ENCODE data around the gene TRMT10C. TPM values are rescaled to one million over a fixed set of nuclear protein-coding genes. Genes with fewer than 3 reads are reported as not detected.

The TRMT10C gene
- 30.4 to 32.8 TPM (median 32.4 TPM) in 5 replicates for total RNA-seq (2022; extraction: Qiagen RNA extraction)

GRCh38 chr3:101561630-101562328 lies at the start of gene TRMT10C:
TSS of gene TRMT10C (plus strand) at chr3:101561868. CDS start at chr3:101564782, 2,914 bp downstream.

GRCh38 chr3:101512646-101513418 lies 48.8 kb upstream of the TRMT10C start, which contains the start of gene SENP7:
TSS of gene SENP7 (minus strand) at chr3:101513212. CDS start at chr3:101513130, 82 bp downstream.

DNA sequence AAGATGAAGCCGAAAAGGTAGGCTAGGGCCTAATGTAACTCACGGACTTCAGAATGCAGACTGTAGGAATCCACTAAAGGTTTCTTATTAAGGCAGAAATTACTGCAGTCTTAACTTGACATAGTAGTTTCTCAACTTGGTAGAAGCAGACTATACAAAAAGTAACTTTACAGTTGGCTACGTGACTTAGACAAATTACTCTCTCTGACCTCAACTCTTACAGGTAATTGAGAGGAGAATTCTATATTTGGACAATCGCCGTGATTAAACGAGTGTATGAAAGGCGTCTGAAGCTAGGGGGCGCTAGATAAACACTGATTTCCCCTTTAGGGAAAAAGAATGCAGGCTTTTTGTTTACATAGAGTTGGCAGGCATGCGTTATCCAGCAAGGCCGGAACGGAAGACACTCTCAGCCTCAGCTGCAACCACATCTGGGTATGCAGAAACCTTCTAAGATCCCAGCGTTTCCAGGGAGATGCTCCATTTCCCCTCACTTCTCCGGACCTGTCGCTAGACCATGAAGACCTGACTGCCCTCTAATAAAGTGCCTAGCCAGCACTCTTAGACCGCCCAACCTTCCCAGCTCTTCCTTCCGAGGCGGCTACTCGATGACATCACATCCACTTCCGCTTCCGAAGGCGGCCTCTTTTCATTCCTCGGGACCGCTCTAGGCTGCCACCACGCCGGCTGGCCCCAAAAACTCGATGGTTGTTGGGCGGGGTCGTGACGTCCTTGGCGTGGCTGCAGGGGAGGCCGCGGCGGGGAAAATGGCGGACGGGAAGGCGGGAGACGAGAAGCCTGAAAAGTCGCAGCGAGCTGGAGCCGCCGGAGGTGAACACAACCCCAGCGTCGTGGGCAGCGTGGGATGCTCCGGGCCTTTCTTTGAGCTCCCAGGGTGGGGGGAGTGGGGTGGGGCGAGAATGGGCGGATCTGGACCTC lies 12.1 kb downstream of the TRMT10C start, which contains the start of gene PCNP:
TSS of gene PCNP (plus strand) at position 732 of the 939 bp plus-strand sequence. CDS start at position 768, 36 bp downstream.

Other genes starting within 250 kb of the TRMT10C start
- gene IMPG2, start 241.3 kb upstream of the TRMT10C start, total RNA-seq (2022; extraction: Qiagen RNA extraction): 0.01 to 0.02 TPM (median 0.02 TPM) in 3 of 5 replicates, not detected in the others
- 1.5 to 2.8 TPM (median 2.5 TPM) in 5 replicates for gene SENP7, start 48.7 kb upstream of the TRMT10C start, total RNA-seq (2022; extraction: Qiagen RNA extraction)
- 90.7 to 107 TPM (median 101 TPM) in 5 replicates for gene PCNP, start 12.3 kb downstream of the TRMT10C start, total RNA-seq (2022; extraction: Qiagen RNA extraction)
- 8.8 to 10.6 TPM (median 9.9 TPM) in 5 replicates for gene ZBTB11, start 115.3 kb downstream of the TRMT10C start, total RNA-seq (2022; extraction: Qiagen RNA extraction)
- 1,627 to 2,221 TPM (median 1,652 TPM) in 5 replicates for gene RPL24, start 124.8 kb downstream of the TRMT10C start, total RNA-seq (2022; extraction: Qiagen RNA extraction)
- gene CEP97, start 162.7 kb downstream of the TRMT10C start, total RNA-seq (2022; extraction: Qiagen RNA extraction): 3.1 to 5.6 TPM (median 4.7 TPM) in 5 replicates
- 18.7 to 25.5 TPM (median 21.0 TPM) in 5 replicates for gene NXPE3, start 217.3 kb downstream of the TRMT10C start, total RNA-seq (2022; extraction: Qiagen RNA extraction)

Data from A549 treated with Mapracorat at 1 μM for 4 hours (cell line).